ENCODE results near the gene FAIM. TPM values are rescaled to one million over a fixed set of nuclear protein-coding genes. Genes with fewer than 3 reads are reported as not detected.
"Not testable (repeated sequence)": the region's sequence is repeated elsewhere in the genome, so short reads cannot be mapped to it uniquely, and the experiment has no call there.

FAIM gene
- polyA plus RNA-seq, 12 donors, result 9.4 to 25.4 (median 15.6) TPM; not detected in 1

DNA sequence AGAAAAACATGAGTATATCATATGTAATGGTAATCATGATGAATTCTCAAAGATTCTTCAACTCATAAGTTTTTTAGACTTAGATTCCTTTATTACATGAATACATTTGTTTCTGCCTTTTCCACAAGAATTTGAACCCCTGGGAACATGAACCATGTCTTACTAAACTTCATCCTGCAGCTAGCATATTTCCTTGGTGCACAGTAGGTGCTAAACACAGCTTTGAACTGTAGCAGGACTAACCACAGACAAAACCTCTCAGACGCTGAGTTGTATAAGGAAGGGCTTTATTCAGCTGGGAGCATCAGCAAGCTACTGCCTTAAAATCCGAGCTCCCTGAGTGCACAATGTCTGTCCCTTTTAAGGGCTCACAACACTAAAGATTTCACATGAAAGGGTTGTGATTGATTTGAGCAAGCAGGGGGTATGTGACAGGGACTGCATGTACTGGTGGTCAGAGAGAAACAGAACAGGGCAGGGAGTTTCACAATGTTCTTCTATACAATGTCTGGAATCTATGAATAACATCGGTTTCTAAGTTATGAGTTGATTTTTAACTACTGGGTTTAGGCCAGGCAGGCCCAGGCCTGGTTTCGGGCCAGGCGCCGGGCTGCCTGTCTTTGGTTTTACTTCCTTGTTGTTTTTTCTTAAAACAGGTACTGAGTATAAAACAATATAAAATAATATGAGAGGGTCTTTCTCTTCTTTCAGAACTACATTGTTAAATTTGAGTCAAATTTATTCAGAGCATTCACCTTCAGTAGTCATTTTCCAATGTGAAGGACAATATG lies 11.2 kb upstream of the FAIM start:
- DNase-seq, result not testable (repeated sequence)

DNA sequence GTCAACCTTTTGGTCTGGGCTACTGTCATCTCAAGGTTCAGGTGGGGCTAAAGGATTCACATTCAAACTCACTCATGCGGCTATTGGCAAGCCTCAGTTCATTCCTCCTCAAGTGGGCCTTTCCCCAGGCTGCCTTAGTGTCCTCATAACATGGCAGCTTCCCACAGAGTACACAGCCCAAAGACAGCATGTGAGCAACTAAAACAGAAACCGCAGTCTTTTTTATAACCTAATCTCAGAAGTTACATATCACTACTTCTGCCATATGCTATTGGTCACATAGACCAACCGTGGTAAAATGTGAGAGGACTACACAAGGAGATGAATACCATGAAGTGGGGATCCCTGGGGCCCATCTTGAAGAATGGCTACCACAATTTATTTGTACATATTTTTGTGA lies 10.0 kb upstream of the FAIM start:
- no peak for DNase-seq

DNA sequence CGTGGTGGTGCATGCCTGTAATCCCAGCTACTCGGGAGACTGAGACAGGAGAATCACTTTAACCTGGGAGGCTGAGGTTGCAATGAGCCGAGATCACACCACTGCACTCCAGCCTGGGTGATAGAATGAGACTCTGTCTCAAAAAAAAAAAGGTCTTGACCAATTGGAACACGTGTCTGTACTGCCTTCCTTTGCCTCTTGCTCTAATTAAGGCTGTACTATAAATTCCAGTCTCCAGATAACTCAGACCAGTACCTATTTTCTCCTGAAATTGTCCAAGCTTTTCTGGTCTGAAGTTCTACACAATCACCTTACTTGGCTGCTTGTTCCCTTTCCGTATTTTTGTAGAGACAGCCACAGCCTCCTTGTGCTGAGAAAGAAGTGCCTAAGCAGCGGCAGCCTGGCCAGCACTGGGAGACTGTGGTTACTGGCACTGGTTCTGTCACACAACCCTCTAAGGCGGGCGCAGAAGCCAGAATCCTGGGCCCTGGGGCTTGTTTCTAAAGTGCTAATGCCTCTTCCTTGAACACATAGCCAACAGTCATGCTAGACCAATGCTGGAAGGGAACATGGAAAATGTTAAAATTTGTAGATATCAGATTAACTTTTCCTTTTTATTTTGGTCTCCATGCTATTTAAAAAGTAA lies 8.3 kb upstream of the FAIM start:
- DNase-seq, result no peak

DNA sequence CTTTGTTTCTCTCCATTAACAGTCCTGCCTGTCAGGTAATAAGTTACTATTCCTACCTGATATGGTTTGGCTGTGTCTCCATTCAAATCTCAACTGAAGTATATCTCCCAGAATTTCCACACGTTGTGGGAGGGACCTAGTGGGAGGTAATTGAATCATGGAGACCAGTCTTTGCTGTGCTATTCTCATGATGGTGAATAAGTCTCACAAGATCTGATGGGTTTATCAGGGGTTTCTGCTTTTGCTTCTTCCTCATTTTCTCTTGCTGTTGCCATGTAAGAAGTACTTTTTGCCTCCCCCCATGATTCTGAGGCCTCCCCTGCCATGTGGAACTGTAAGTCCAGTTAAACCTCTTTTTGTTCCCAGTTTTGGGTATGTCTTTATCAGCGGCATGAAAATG lies 6.9 kb upstream of the FAIM start:
- DNase-seq, result not testable (repeated sequence)

DNA sequence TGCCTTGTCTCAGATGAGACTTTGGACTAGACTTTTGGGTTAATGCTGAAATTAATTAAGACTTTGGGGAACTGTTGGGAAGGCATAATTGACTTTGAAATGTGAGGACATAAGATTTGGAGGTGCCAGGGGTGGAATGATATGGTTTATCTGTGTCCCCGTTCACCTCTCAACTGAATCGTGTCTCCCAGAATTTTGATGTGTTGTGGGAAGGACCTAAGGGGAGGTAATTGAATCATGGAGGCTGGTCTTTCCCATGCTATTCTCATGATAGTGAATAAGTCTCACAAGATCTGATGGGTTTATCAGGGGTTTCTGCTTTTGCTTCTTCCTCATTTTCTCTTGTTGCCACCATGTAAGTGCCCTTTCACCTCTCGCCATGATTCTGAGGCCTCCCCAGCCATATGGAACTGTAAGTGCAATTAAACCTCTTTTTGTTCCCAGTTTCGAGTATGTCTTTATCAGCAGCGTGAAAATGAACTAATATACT lies 4.4 kb upstream of the FAIM start:
- not testable (repeated sequence) for DNase-seq

DNA sequence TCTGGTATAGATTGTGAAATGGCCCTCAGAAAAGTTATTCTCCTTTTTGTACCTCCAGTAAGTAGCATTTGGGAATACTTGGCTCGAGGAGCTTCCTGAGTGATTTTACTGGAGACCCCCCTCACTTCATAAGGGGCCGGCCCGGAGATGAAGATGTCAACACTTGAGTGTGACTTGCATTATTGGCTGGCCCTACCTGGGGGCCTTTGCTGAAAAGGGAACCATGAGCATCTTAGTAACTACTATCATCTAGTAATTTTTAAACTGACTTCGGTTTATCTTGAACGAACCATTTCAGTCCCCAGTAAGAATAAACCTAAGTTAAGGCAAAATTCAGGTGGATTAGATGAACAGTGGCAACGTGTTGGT lies 1.3 kb downstream of the FAIM start:
- DNase-seq, result no peak

DNA sequence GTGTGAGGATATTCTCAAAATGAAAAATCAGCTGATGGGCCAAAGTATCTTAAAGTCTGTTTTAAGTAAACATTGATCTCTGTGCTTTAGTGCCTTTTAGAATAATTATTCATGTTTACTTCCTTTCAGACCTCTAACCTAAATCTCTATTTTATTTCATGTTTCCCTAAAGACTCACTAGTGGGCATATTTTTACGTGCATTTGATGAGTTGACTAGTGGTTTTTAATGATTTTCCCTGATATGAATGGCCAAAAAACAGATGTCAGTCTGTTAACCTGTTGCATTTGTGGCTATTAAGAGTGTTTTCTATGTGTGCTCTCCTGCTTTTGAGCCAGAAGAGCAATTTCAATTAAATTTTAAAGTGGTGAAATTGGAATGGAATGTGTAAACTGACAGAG lies 6.9 kb downstream of the FAIM start:
- no peak for DNase-seq

DNA sequence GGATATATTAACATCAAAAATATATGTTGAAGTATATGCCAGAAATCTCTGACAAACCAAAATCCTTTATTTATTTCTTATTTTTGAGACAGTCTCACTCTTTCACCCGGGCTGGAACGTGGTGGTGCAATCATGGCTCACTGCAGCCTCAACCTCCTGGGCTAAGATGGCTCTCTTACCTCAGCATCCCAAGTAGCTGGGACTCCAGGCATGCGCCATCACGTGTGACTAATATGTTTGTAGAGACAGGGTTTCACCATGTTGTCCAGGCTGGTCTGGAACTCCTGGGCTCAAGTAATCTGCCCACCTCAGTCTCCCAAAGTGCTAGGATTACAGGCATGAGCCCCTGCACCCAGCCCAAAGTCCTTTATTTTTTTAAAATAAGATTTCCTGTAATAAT lies 11.9 kb downstream of the FAIM start:
- DNase-seq, result no peak

DNA sequence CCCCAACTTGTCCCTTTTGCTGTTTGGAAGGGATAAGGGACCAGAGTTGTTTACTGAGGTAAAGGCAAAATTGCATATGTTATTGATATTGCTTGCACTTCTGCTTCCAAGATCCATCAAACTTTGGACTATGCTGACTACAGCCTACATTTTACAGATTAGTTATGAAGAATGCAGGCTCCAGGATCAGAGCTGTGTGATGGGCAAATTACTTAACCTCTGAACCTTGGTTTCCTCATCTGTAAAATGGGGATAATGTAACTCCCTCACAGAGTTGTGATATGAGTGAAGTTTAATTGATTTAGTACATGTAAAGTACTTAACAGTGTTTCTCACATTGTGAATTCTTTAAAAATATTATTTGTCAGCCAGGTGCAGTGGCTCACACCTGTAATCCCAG lies 15.9 kb downstream of the FAIM start:
- DNase-seq, result no peak

DNA sequence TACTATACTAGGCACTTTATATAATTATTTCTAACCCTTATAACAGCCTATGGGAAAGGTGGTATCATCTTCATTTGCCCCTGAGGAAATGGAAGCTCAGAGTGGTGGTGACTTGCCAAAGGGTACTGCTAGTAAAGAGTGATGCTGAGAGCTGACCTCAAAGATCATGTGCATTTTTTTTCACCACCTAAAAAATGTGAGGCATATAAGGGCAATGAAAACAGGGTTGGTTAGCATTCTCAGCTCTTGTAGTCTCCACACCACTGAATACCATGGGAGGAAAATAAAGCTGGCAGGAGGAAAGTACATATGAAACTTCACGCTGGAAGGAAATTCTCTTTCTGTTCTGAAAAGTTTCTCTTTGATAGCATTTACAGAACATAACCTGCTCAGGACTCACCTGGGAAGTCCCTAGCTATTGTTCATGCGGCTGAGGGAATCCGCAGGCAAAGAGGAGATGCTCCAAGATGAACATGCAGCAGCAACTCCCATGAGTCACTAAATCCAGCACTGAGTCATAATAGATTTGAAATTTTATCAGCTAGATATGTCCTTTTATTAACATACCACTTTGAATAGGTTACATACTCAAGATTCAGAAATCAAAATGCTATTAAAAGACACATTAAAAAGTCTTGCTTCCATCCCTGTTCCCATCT lies 17.3 kb downstream of the FAIM start:
- DNase-seq, result no peak

DNA sequence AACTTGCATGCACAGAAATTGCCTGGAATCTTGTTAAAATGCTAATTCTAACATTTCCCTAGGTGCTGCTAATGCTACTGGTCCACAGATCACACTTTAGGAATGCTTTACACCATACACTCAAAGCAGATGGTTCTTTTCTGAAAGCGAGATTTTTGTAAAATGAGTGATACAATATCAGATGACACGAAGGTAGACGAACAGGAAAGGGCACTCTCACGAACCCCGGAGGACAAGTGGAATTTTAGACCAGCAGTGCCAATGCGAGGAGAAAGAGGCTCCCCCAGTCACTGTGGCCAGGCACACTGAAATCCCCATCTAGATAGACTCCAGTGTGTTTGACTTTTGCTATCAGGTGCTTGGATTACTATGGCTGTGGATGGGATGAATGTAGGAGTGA lies 21.0 kb downstream of the FAIM start:
- DNase-seq, result no peak

DNA sequence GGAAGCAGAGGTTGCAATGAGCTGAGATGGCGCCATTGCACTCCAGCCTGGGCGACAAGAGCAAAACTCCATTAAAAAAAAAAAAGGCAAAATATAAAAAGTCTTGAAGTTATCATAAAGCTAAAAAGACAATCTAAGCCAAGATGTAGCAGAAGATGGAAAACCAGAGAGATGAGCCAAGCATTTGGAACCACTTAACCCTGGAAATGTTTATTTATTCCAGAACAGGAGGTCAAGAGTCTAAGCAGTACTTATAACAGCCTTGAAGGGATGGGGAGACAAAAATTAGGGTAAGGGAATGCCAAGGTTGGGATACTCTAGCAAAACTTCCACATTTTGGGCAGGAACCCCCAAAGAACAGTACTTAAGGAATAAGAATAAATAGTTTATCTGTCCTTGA lies 30.1 kb downstream of the FAIM start:
- peak; percentile 52 for DNase-seq

DNA sequence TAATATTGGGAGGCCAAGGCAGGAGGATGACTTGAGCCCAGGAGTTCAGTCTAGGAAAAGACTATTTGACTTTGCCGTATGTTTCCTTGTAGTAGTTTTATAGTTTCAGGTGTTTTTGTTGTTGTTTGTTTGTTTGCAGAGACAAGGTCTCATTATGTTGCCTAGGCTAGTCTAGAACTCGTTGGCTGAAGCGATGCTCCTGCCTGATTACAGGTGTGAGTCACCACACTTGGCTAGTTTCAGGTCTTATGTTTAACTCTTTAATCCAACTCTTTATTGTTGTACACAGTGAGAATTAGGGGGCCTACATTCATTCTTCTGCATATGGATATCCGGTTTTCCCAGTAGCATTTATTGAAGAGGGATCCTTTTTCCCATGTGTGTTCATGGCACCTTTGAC lies 32.0 kb downstream of the FAIM start:
- no peak for DNase-seq

DNA sequence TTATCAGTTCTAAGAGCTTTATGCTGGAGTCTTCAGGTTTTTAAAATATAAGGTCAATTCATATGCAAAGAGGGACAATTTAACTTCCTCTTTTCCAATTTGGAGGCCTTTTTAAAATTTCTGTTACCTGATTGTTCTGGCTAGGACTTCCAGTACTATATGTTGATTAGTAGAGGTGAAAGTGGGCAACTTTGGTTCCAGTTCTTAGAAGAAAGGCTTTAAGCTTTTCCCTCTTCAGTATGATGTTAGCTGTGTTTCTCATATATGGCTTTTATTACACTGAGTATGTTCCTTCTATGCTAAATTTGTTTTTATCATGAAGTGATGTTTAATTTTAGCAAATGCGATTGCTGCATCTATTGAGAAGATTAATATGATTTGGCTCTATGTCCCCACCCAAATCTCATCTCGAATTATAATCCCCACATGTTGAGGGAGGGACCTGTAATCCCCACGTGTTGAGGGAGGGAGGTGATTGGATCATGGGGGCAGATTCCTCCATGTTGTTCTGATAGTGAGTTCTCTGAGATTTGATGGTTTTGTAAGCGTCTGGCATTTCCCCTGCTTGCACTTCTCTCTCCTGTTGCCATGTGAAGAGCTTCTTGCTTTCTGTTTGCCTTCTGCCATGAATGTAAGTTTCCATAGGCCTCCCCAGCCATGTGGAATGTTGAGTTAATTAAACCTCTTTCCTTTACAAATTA lies 33.8 kb downstream of the FAIM start:
- DNase-seq, result no peak

DNA sequence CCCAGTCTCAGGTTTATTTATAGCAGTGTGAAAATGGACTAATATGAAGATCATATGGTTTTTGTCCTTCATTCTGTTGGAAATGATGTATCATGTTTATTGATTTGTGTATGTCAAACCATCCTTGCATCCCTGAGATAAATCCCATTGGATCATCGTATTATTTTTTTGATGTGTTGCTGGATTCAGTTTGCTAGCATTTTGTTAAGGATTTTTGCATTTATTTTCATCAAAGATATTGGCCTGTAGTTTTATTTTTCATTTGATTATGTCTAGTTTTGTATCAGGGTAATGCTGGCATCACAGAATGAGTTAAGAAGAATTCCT lies 34.3 kb downstream of the FAIM start:
- no peak for DNase-seq

DNA sequence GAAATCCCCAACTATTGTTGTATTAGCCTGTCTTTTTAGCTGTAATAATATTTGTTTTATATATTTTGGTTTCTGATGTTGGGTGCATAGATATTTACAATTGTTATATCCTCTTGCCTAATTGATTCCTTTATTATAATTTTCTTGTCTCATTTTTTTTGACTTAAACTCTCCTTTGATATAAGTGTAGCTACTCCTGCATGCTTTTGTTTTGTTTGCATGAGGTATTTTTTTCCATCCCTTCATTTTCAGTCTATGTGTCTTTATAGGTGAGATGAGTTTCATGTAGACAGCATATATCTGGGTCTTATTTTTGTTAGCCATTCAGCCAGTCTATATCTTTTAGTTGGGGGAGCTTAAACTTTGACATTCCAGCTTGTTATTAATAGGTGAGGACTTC lies 37.4 kb downstream of the FAIM start:
- DNase-seq, result no peak

DNA sequence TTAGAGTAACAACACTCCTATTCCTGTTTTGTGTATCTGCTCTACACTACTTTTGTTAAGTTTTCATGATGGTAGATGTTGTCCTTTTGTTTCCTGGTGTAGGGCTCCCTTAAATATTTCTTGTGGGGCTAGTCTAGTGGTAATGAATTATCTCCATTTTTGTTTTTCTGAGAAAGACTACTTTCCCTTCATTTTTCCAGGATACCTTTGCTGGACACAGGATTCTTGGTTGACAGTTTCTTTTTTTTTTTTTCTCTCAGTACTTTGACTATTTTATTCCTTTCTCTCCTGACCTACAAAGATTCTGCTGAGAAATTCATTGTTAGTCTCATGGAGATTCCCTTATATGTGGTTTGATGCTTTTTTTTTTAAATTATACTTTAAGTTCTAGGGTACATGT lies 37.9 kb downstream of the FAIM start:
- DNase-seq, result no peak

DNA sequence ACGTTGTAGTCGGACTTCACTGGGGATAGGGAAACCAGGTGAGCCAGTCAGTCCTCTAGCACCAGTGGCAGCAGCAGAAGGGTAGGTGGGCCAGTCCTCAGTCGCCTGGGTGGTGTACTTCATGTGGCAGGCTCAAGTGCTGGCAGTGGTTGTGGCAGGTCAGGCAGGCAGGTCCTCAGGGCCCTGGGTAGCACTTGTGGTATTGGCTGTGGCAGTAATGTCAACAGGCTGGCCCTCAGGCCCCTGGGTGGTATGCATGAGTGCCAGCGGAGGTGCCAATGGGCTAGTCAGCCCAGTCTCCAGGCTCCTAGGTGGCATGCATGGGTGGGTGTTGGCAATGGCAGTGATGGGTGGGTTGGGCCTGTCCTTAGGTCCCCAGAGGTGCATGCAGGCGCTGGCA lies 40.6 kb downstream of the FAIM start:
- DNase-seq, result no peak

DNA sequence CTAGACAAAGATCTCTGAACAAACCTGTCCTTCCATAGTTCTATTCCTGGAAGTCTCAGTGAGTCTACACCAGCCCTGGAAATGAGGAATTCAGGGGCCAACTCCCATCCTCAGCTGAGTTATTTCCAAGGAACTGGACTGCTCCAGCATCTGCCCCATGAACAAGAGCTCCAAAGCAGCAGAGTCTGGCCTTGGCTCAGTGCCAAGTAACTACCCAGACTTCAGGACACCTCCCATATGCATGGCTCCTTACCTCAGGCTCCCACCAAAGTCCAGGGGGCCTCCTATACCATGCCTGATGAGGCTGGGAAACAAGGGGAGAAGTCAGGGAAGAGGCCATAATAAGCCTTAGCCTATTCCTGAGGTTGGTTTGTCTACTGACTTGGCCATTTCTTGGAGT lies 45.0 kb downstream of the FAIM start:
- no peak for DNase-seq

DNA sequence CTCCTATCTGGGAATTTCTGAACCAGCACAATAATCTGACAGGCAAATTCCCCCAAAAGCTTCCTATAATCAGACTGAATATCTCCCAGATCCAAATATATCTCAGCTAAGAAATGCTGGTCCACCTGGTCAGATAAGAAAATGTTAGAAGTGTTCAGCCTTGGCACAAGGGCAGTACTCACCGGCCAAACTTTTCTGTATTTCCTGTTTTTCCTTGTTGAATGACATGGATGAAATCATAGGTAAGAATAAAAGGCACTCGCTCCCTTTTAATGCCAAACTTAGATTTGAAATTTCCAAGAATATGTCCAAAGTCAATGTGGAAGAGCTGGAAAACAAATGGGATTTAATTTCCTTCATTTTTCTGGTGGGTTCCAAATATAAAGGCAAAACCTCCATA lies 48.9 kb downstream of the FAIM start:
- no peak for DNase-seq

DNA sequence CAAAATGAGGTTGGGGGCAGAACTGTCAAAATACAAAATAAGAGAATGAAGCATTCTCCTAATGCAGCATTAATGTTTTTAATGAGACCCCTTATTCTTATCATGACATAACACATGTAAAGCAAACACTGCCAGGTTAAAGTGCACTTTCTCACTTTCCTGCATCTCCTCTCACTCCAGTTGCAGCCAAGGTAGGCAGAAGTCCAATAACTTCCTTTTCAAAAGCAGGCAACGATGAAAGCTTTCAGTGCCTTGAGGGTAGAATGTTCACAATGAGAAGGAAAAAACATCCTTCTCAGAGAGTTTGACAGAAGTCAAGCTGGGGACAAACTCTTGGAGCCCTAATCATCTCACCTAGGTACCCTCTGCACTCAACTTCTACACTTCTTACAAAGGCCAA lies 59.5 kb downstream of the FAIM start:
- DNase-seq, result no peak

DNA sequence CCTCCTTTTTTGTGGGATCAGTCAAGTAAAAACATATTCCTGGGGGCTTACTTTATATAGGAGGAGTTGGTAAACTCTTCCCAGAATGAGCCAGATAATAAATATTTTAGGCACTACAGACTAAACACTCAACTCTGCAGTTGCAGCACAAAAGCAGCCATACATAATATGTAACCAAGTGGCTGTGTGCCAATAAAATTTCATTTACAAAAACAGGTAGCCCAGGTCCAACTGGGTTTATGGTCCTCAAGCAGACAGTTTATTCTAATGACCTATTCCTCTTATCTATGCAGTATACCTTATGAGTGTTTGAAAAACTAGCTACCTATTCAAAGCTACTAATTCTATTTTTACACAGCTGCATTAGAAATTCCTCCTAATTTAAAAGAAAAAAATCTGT lies 61.8 kb downstream of the FAIM start:
- DNase-seq, result no peak
